Forelimb muscle (tissue), 1 donor: ENCODE measurements around the gene RPLP2. TPM values are rescaled to one million over a fixed set of nuclear protein-coding genes. Genes with fewer than 3 reads are reported as not detected.

Experiments used
- DNase-seq: peaks from one replicate; pipeline ENCODE4 v3.0.0-alpha.2; 2013; ENCODE audit warnings: low read depth
- polyA plus RNA-seq: library from polyadenylated mRNA; unstranded; fragments of 120-200 nt; gene quantifications from one replicate; pipeline ENCODE4 v1.2.1, GENCODE V29; 2013; ENCODE audit not compliant: insufficient read length

RPLP2 gene
- polyA plus RNA-seq, 1 donor: 1,639 TPM

DNA sequence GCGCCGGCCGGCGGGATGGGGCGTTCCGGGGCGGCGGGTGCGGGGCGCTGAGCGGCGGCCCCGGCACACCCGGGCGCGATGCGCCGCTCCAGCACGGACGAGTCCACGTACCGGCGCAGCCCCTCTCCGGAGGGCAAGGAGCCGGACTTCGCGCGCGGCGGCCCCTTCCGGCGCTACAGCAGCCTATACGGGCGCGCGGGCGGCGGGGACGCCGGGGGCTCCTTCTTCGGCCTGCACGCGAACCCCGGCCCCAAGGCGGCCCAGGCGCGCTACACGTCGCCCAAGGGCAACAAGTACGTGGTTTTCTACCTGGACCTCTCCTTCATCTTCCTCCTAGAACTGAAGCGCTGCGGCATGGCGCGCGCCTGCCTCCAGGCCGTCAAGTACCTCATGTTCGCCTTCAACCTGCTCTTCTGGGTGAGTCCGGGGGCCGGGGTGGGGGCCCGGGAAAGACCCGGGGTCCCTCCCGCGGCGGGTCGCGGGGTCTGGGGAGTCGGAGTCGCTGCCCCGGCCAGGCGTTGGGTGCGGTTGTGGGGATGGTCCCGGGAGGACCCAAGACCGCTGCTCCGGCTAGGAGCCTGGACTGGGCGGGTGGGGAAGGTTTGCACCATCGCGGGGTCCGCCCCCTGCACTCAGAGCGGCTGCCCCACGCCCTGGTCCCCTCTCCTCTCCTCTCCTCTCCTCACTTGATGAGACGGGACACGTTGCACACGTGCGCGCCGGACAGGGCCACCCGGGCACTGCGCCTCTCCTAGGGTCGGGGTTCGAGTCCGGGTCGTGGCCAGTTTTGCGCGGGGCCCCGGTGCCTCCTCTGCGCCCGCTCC lies 40.4 kb downstream of the RPLP2 start:
- DNase-seq: no peak

- DNase-seq: no peak
These were observed 41.3 kb downstream of the RPLP2 start for GRCh38 chr11:850775-851763.

DNA sequence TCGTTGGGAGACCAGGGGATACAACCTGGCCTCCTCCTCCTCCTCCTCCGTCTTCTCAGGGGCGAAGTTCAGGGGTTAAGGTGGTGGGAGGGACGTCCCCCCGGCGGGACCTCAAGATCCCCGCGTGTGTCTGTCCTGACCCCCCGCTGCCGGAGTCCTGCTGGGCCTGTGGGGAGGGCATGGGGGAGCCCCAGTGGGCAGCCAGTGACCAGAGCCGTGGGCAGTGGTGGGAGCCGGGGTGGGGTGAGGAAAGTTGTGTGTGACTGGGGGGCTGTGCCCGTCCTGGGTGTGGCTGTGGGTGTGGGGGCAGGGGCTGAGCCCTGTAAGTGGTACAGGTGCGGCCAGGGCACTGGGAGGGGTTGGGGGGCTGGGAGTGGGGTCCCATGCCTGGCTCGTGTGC lies 43.0 kb downstream of the RPLP2 start:
- DNase-seq: no peak

DNA sequence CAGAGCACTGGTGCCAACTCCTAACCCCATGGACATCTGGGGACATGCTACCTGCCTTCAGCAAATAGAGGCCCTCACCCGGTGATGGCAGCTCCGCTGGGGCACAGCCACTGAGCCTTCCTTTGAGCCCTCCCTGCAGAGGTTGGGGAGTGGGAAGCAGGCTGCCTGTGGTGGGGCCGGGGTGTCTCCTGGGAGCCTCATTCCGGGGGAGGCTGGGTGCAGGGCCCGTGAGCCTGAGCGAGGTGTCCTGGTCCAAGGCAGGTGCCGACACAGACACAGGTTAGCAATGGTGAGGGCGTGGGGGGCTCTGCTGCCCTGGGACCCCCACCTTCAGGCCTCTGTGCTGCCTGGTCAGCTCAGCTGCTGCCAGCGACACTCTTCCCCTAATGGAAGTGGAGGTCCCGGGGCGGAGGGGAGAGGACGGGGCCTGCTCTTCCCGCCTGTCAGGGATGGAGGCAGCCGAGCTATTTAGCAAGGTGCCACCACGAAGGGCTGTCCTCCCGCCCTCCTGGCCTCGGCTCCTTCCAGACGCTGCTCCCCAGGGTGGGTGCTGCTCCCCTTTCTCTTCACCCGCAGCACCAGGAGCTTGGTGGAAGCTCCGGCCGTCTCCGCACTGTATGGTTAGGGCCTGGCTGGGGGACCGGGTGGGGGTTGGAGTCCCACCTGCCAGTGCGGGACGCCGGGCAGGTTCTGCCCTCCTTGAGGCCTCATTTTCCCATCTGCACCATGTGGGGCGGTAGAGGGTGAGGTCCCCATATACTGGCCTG lies 44.1 kb downstream of the RPLP2 start:
- DNase-seq: no peak

- no peak for DNase-seq
These were observed 45.0 kb downstream of the RPLP2 start for GRCh38 chr11:854601-855329.

DNA sequence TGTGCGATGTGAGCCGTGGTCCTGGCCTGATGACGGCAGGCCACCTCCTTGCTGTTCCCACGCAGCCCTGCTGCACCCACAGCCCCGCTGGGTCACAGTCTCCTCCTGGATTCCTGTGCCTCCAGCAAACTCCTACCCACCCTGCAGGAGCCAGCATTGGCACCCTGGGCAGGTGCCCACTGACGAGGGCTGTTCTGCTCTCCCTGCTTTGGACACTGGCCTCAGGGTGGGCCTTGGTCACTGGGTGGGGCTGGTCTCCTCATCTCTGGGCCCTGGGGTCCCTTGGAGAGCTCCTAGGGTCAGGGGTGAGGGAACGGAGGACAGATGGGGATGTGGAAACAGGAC lies 45.5 kb downstream of the RPLP2 start:
- no peak for DNase-seq

DNA sequence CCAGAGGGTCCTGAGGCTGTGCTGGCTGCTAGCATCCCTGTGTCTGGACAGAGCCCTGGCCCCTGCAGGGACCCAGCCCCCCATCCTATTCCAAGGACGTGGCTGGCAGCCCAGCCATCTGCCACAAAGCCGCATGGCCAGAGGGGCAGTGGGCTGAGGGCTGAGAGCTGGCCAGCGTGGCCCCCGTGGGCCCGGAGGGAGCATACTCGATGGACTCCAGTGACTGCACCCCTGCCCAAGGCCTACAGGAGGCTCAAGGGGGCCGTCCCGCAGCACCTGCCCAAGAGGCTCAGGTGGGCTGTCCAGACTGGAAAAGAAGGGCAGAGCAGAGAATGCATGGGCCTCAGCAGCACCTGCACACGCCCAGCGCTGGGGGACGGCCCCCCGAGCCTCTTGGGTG lies 46.0 kb downstream of the RPLP2 start:
- no peak for DNase-seq

- no peak for DNase-seq
These were observed 46.6 kb downstream of the RPLP2 start for GRCh38 chr11:856397-856796.

GRCh38 chr11:858053-858761 lies 48.4 kb downstream of the RPLP2 start:
- no peak for DNase-seq

GRCh38 chr11:858762-859339 lies 49.1 kb downstream of the RPLP2 start:
- no peak for DNase-seq

GRCh38 chr11:859394-860131 lies 49.8 kb downstream of the RPLP2 start:
- no peak for DNase-seq

GRCh38 chr11:860234-861104 lies 50.7 kb downstream of the RPLP2 start:
- DNase-seq: no peak

- DNase-seq: no peak
These were observed 51.3 kb downstream of the RPLP2 start for GRCh38 chr11:861105-861479.

DNA sequence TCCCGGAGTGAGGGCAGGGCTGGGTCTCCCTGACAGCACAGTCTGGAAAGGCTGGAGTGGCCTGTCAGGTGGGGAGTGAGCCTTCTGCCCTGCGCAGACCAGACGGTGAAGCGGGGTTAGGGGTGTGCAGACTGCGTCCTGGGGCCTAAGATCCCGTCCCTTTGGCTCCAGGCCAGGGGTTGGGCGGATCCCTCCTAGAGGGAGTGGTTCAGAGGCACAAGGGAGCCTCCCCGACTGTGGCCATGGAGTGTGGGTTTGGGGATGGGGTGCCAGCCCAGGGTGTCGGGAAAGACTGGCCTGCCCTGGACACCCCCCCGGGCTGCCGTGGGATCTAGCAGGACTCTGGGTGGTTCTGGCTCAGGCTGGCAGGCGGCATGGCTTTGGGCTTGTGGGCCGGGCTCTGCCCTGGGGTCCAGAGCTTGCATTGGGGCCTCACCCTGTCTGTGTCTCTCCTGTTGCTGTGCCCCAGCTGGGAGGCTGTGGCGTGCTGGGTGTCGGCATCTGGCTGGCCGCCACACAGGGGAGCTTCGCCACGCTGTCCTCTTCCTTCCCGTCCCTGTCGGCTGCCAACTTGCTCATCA lies 52.4 kb downstream of the RPLP2 start:
- no peak for DNase-seq
